A549 treated with CORT108297 at 1 μM for 4 hours (cell line): ENCODE measurements around the gene SIPA1L3. TPM values are rescaled to one million over a fixed set of nuclear protein-coding genes. Genes with fewer than 3 reads are reported as not detected.

Source experiments
- total RNA-seq: library from RNA; stranded (reverse); fragments of 200-300 nt; extraction: Qiagen RNA extraction; gene quantifications from 5 replicates; pipeline ENCODE4 v1.2.3, GENCODE V29; 2022

The SIPA1L3 gene, protein sequence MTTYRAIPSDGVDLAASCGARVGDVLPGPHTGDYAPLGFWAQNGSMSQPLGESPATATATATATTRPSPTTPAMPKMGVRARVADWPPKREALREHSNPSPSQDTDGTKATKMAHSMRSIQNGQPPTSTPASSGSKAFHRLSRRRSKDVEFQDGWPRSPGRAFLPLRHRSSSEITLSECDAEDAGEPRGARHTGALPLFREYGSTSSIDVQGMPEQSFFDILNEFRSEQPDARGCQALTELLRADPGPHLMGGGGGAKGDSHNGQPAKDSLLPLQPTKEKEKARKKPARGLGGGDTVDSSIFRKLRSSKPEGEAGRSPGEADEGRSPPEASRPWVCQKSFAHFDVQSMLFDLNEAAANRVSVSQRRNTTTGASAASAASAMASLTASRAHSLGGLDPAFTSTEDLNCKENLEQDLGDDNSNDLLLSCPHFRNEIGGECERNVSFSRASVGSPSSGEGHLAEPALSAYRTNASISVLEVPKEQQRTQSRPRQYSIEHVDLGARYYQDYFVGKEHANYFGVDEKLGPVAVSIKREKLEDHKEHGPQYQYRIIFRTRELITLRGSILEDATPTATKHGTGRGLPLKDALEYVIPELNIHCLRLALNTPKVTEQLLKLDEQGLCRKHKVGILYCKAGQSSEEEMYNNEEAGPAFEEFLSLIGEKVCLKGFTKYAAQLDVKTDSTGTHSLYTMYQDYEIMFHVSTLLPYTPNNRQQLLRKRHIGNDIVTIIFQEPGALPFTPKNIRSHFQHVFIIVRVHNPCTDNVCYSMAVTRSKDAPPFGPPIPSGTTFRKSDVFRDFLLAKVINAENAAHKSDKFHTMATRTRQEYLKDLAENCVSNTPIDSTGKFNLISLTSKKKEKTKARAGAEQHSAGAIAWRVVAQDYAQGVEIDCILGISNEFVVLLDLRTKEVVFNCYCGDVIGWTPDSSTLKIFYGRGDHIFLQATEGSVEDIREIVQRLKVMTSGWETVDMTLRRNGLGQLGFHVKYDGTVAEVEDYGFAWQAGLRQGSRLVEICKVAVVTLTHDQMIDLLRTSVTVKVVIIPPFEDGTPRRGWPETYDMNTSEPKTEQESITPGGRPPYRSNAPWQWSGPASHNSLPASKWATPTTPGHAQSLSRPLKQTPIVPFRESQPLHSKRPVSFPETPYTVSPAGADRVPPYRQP (N-terminal part only)
- 34.4 to 44.5 TPM (median 39.8 TPM) in 5 replicates for total RNA-seq

DNA sequence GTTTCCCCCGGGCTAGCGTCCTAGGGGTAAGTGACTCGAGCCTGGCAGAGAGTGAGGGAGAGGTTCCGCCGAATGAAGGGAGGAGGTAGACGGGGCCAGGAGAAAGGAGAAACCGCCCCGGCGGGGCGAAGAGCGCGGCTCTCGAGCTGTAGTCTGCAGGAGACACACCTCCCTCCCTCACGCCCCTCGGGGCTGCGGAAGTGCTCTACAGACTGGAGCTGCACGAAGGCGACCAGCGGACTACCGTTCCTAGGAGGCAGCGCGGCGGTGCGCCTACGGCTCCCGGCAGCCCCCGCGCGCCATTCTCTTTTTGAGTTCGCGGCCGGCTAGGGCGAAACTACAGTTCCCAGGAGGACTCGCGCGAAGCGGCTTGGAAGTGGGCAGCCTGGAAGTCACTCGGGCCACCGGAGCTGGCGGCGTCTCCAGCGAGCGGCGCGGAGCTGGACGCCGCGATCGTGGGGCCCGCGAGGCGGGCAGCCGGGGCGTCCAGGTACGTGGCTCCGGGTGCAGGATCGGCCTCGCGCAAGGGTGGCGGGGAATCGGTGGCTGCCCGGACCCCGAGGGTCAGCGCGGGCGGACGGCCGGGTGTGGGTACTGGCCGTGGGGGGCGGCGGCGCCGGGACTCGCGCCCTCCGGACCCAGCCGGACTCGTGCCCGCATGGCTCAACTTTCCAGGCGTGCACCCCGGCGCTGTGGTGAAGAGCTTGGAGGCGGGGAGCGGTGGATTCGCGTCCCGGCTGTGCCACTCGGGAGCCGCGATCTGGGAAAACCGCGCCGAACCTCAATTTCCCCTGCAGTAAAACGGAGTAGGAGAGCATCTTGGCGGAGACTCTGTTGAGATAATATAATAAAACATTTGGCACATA is at the start of gene SIPA1L3:
TSS of gene SIPA1L3 (plus strand) at position 340 of the 866 bp plus-strand sequence. CDS start 174,358 bp downstream, outside the sequence.

DNA sequence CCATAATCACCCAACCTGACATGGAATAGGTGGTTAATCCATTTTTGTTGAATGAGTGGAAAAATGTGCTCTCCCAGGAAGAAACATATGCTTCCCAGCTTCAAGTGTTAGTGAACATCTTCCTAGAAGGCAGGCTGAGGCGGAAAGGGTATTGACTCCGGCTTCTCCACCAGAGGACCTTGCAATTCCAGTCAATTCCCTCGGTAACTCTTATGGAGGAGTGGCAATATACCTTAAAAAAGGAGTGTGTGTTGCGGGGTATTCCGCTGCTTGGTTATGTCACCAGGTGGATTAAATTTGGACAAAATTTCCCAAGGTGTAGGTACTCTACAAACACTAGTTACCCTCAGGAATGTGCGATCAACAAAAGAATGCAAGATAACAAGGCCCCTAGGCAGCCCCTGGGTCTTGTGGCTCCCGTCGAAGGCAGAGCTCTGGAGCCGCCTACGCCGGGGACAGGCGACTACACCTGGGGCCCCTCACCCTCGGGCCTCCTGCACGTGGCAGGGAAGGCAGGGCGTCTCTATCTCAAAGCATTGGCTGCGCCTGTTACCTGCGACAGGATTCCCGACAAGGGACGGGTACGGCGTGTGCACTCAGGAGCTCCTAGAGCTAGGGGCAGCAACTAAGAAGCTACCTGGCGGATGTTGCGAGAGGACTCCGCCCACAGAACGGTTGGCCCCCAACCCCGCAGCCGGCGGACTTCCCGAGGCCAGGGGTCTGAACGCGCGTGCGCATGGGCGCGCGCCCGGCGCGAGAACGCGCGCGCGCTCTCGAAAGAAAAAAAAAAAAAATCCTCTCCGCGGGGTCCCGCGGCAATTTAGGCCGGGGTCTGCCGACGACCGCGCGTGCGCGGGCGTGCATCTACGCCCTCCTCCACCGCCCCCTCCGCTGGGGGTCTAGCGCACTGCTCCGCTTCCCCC is 801 bp upstream of the SIPA1L3 start, which contains the start of gene WDR87:
TSS of gene WDR87 (minus strand) at position 649 of the 923 bp plus-strand sequence. CDS start 8,355 bp downstream, outside the sequence.

DNA sequence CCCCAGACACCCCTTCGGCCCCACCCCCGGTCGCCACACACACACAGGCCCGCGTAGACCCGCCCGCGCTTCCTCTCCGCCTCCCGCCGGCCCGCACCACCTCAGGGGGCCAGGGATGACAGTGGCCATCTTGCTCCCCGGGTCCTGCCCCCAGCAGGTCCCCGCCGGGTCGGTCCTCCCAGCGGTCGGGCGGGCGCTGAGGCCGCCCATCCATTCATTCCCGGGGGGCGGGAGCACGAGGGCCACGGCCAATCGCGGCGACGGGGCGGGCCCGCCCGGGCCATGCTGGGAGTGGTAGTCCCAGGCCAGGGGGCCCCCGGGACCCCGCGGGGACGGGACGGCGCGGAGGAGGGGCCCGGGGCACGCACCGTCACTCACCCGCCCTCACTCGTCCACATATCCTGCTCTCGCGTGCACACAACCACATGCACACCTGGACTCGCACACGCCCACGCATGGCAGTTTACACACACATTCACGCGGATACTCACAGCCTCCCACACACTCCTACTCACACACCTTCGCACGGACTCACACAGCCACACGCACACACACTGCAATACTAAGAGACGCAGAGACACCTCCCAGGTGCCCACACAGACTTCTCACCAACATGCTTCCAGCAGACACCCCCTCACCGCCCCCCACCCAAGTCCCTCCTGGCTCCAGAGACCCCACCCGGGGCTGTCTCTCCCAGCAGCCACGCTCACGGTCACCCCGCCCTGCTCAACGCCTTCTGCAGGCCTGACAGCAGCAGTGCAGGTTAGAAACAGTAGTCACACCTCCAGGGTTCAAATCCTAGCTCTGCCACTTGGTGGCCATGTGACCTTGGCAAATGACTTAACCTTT is 317.2 kb downstream of the SIPA1L3 start, which contains the start of gene DPF1:
TSS of gene DPF1 (minus strand) at position 209 of the 849 bp plus-strand sequence. CDS start at position 129, 80 bp downstream.

Other genes starting within 250 kb of the SIPA1L3 start
- 4.2 to 5.6 TPM (median 5.4 TPM) in 5 replicates for gene ZNF607, start 187.4 kb upstream of the SIPA1L3 start, total RNA-seq
- gene ZNF573, start 127.6 kb upstream of the SIPA1L3 start, total RNA-seq: 1.2 to 2.8 TPM (median 2.3 TPM) in 5 replicates
- gene WDR87, start 614 bp upstream of the SIPA1L3 start, total RNA-seq: not detected in 5 replicates